GM10266 (cell line): ENCODE results near the gene ZFP36L2.

Experiments
- DNase-seq: peaks from one replicate; pipeline ENCODE4 v3.0.0; 2012; ENCODE audit errors: extremely low spot score
- CTCF ChIP-seq: IDR thresholded peaks from 2 replicates; pipeline ENCODE4 v1.5.1; 2012; ENCODE audit warnings: mild to moderate bottlenecking, low read depth; ENCODE audit not compliant: control insufficient read depth, insufficient read depth; ENCODE audit errors: missing control alignments

Gene ZFP36L2

GRCh38 chr2:43206602-43207001 is 19.8 kb downstream of the ZFP36L2 start:
- no peak for DNase-seq
- no peak for TF ChIP-seq CTCF

- no peak for TF ChIP-seq CTCF
- no peak for DNase-seq
These were observed 23.0 kb downstream of the ZFP36L2 start for GRCh38 chr2:43203373-43203772.

GRCh38 chr2:43202289-43202688 is 24.1 kb downstream of the ZFP36L2 start:
- DNase-seq: no peak
- TF ChIP-seq CTCF: no peak

GRCh38 chr2:43201497-43201896 is 24.9 kb downstream of the ZFP36L2 start:
- TF ChIP-seq CTCF: no peak
- no peak for DNase-seq

GRCh38 chr2:43201016-43201415 is 25.4 kb downstream of the ZFP36L2 start:
- no peak for TF ChIP-seq CTCF
- DNase-seq: no peak

GRCh38 chr2:43199492-43200488 is 26.6 kb downstream of the ZFP36L2 start:
- TF ChIP-seq CTCF: no peak
- DNase-seq: no peak

- no peak for DNase-seq
- TF ChIP-seq CTCF: no peak
These were observed 28.1 kb downstream of the ZFP36L2 start for GRCh38 chr2:43198263-43198662.
